ENCODE results near the gene CCDC192. TPM values are rescaled to one million over a fixed set of nuclear protein-coding genes. Genes with fewer than 3 reads are reported as not detected.

CCDC192 gene
- 1 to 10 TPM in 3 of 4 donors, under 1 TPM in 1; 0.87 to 2.1 (median 1.9) TPM for total RNA-seq

GRCh38 chr5:127702926-127703561 is at the start of gene CCDC192:
CCDC192 (plus strand) TSS chr5:127703391; CDS start chr5:127703446, 55 bp downstream.
- Histone ChIP-seq H3K27me3 (no peaks in the 10 kb centered on the region), H3K27ac (no peak within 1 kb of the TSS), H3K36me3 (no peaks in the 10 kb centered on the region), H3K4me3 (no peak within 1 kb of the TSS), H3K4me1 (peaks cover 0 to 45% (median 14%) of the 10 kb centered on the region in 4 donors), H3K9me3 (no peaks in the 10 kb centered on the region)
- no peak for TF ChIP-seq POLR2A (IDR thresholded peaks at IDR 0.05)
- TF ChIP-seq EP300 (IDR thresholded peaks at IDR 0.05), result no peak
- TF ChIP-seq CTCF (IDR thresholded peaks at IDR 0.05), result no peak
- 54 to 57% methylated on average over 5 of the region's 5 CpGs for WGBS, 2 donors
- DNase-seq (ENCODE audit: low spot score in 2 of 2), result no peak

GRCh38 chr5:127656825-127657224 is 46.4 kb upstream of the CCDC192 start:
- 60 to 76% methylated on average over 6 of the region's 6 CpGs for WGBS, 2 donors
- peaks cover 0 to 15% (median 0%) of the 10 kb centered on the region in 4 donors for H3K4me1 ChIP-seq
- H3K27ac ChIP-seq, result no peak overlapping the region
- no peaks in the 10 kb centered on the region for H3K27me3 ChIP-seq
- no peaks in the 10 kb centered on the region for H3K36me3 ChIP-seq
- H3K9me3 ChIP-seq, result no peaks in the 10 kb centered on the region
- TF ChIP-seq CTCF (IDR thresholded peaks at IDR 0.05), result no peak
- no peak for TF ChIP-seq EP300 (IDR thresholded peaks at IDR 0.05)
- TF ChIP-seq POLR2A (IDR thresholded peaks at IDR 0.05), result no peak
- H3K4me3 ChIP-seq, result no peak overlapping the region
- DNase-seq (ENCODE audit: low spot score in 2 of 2), result no peak

- H3K9me3 ChIP-seq, result no peaks in the 10 kb centered on the region
- H3K4me3 ChIP-seq, result no peak overlapping the region
- WGBS, 2 donors, result 49 to 65% methylated on average over 3 of the region's 3 CpGs
- H3K27me3 ChIP-seq, result no peaks in the 10 kb centered on the region
- H3K36me3 ChIP-seq, result no peaks in the 10 kb centered on the region
- TF ChIP-seq CTCF (IDR thresholded peaks at IDR 0.05) (no peak), POLR2A (IDR thresholded peaks at IDR 0.05) (no peak), EP300 (IDR thresholded peaks at IDR 0.05) (no peak)
- no peak overlapping the region for H3K27ac ChIP-seq
- no peak for DNase-seq (ENCODE audit: low spot score in 2 of 2)
- H3K4me1 ChIP-seq, result peaks cover 0 to 18% (median 2%) of the 10 kb centered on the region in 4 donors
Measured at GRCh38 chr5:127660047-127660733, 43.0 kb upstream of the CCDC192 start.

GRCh38 chr5:127664093-127664492 is 39.1 kb upstream of the CCDC192 start:
- H3K4me1 ChIP-seq, result peaks cover 0 to 27% (median 4%) of the 10 kb centered on the region in 4 donors
- no peaks in the 10 kb centered on the region for H3K36me3 ChIP-seq
- H3K27ac ChIP-seq, result no peak overlapping the region
- no peak overlapping the region for H3K4me3 ChIP-seq
- DNase-seq (ENCODE audit: low spot score in 2 of 2), result no peak
- H3K27me3 ChIP-seq, result no peaks in the 10 kb centered on the region
- no peak for TF ChIP-seq POLR2A (IDR thresholded peaks at IDR 0.05)
- no peak for TF ChIP-seq EP300 (IDR thresholded peaks at IDR 0.05)
- no peak for TF ChIP-seq CTCF (IDR thresholded peaks at IDR 0.05)
- 95 to 97% methylated on average over 5 of the region's 5 CpGs for WGBS, 2 donors
- no peaks in the 10 kb centered on the region for H3K9me3 ChIP-seq

- H3K36me3 ChIP-seq, result no peaks in the 10 kb centered on the region
- H3K4me1 ChIP-seq, result peaks cover 0 to 17% (median 4%) of the 10 kb centered on the region in 4 donors
- H3K9me3 ChIP-seq, result no peaks in the 10 kb centered on the region
- DNase-seq (ENCODE audit: low spot score in 2 of 2), result no peak
- H3K27me3 ChIP-seq, result no peaks in the 10 kb centered on the region
- no peak overlapping the region for H3K4me3 ChIP-seq
- no peak for TF ChIP-seq POLR2A (IDR thresholded peaks at IDR 0.05)
- no peak for TF ChIP-seq CTCF (IDR thresholded peaks at IDR 0.05)
- TF ChIP-seq EP300 (IDR thresholded peaks at IDR 0.05), result no peak
- peak overlapping the region in 2 of 4 donors; percentile 8 to 11 for H3K27ac ChIP-seq
Measured at GRCh38 chr5:127665641-127666040, 37.5 kb upstream of the CCDC192 start.

Data from tibial nerve (tissue), 4 donors.